ENCODE data around the gene FAM136A. TPM values are rescaled to one million over a fixed set of nuclear protein-coding genes. Genes with fewer than 3 reads are reported as not detected.

The FAM136A gene
- total RNA-seq: 23.6 and 40.4 TPM in 2 replicates

DNA sequence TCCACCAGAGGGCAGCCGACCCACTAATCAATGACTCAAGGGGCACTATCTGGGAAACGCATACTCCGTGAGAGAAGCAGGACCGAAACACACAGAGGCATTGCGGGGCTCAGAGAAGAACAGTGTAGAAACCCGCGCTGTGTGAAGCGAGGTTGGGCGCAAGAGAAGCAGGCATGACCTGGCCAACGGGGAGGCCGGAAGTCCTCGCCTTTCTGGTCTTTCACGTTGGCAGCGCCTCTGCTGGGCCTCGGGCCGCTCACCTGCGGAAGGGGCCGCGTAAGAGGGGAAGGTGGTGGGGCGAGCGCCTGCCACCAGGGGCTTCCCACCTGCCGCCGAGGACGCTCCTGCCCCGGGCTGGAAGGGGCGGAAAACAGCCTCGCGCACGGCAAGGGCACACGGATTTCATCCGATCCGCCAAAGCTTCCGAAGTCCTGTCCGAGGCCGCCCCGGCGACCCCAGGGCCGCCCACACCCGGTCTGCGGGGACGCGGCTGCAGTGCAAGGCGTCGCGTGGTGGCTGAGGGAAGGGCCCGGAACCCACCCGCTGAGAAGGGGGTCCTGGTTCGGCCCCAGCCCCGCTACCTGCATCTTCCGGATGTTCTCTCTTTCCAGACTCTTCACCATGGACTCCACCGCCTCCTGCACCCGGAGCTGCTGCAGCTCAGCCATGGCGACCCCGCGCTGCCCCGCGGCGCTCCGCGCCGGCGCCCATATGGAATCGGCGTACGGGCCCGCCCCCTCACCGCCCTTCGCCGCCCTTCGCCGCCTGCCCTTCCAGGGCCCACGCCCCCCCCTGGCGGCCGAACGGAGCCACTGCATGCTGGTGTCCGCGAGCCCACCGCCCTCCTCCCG lies at the start of gene FAM136A:
TSS of gene FAM136A (minus strand) at position 724 of the 851 bp plus-strand sequence. CDS start at position 668, 56 bp downstream.

GRCh38 chr2:70248181-70248847 lies 53.6 kb downstream of the FAM136A start, which contains the start of gene TIA1:
Gene TIA1 (minus strand): TSS chr2:70248628. CDS start chr2:70248430, 198 bp downstream.

Other genes starting within 250 kb of the FAM136A start
- 67.7 and 82.7 TPM in 2 replicates for gene PCBP1, start 214.6 kb downstream of the FAM136A start, total RNA-seq
- 7.4 and 13.7 TPM in 2 replicates for gene C2orf42, start 111.0 kb downstream of the FAM136A start, total RNA-seq
- 23.8 and 25.2 TPM in 2 replicates for gene TIA1, start 53.4 kb downstream of the FAM136A start, total RNA-seq
- gene PCYOX1, start 43.9 kb downstream of the FAM136A start, total RNA-seq: 27.9 and 34.8 TPM in 2 replicates
- gene SNRPG, start 8.3 kb downstream of the FAM136A start, total RNA-seq: 194 and 292 TPM in 2 replicates